Brain microvascular endothelial cell (primary cell): ENCODE data around the gene GTSF1L.

Experiments
- DNase-seq: peaks from one replicate; pipeline ENCODE4 v3.0.0-alpha.2; 2020
- H3K27ac ChIP-seq: fragments of 250-450 bp; sonication (Bioruptor Pico); 2 replicates; pipeline ENCODE4 v1.5.1; 2020; ENCODE audit warnings: mild to moderate bottlenecking, moderate library complexity
- H3K27me3 ChIP-seq: fragments of 250-450 bp; sonication (Bioruptor Pico); replicated peaks from 2 replicates; pipeline ENCODE4 v1.5.1; 2020; ENCODE audit warnings: mild to moderate bottlenecking
- H3K36me3 ChIP-seq: fragments of 250-450 bp; sonication (Bioruptor Pico); replicated peaks from 2 replicates; pipeline ENCODE4 v1.5.1; 2020; ENCODE audit warnings: mild to moderate bottlenecking
- H3K4me3 ChIP-seq: 2 replicates; pipeline ENCODE4 v1.5.1; 2011; ENCODE audit warnings: low read depth, mild to moderate bottlenecking, control low read depth, low read length, moderate library complexity
- in situ Hi-C: cut with HindIII; loops from 2 replicates; pipeline ENCODE4 v1.10.0; 2017; ENCODE audit warnings: low sequenced_read_pairs, low pct_ligation_motif_present
- TF ChIP-seq, protein P1 (sequence below): IDR thresholded peaks from 2 replicates; pipeline ENCODE4 v1.5.1; 2011; ENCODE audit warnings: low read depth, mild to moderate bottlenecking, moderate library complexity, low read length, control low read depth, inconsistent platforms; ENCODE audit errors: missing control alignments

The GTSF1L gene

DNA sequence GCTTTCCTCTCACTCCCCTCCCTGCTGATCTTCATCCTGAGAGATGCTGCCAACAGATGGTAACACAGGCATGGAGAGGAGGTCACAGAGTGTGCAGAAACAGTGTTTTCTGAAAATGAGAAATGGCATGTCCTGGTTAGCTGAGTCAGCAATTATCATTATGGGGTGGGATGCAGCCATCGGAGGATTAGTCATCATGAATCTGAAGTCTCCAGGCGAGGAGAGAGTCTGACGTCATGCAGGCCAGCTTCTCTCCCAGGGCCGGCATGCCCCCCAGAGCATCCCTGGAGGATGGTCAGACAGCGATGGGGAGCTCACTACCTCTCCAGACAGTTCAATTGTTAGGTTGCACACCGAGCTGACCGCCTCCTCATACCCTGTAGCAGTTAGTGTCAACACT, 4.7 kb upstream of the GTSF1L start:
- peak; percentile 42 for DNase-seq
- TF ChIP-seq, protein P1, sequence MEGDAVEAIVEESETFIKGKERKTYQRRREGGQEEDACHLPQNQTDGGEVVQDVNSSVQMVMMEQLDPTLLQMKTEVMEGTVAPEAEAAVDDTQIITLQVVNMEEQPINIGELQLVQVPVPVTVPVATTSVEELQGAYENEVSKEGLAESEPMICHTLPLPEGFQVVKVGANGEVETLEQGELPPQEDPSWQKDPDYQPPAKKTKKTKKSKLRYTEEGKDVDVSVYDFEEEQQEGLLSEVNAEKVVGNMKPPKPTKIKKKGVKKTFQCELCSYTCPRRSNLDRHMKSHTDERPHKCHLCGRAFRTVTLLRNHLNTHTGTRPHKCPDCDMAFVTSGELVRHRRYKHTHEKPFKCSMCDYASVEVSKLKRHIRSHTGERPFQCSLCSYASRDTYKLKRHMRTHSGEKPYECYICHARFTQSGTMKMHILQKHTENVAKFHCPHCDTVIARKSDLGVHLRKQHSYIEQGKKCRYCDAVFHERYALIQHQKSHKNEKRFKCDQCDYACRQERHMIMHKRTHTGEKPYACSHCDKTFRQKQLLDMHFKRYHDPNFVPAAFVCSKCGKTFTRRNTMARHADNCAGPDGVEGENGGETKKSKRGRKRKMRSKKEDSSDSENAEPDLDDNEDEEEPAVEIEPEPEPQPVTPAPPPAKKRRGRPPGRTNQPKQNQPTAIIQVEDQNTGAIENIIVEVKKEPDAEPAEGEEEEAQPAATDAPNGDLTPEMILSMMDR: no peak
- no peak overlapping the region for H3K27ac ChIP-seq
- no peaks in the 10 kb centered on the region for H3K36me3 ChIP-seq
- no peaks in the 10 kb centered on the region for H3K27me3 ChIP-seq
- in situ Hi-C loops: no loop called here
- H3K4me3 ChIP-seq: no peak overlapping the region

DNA sequence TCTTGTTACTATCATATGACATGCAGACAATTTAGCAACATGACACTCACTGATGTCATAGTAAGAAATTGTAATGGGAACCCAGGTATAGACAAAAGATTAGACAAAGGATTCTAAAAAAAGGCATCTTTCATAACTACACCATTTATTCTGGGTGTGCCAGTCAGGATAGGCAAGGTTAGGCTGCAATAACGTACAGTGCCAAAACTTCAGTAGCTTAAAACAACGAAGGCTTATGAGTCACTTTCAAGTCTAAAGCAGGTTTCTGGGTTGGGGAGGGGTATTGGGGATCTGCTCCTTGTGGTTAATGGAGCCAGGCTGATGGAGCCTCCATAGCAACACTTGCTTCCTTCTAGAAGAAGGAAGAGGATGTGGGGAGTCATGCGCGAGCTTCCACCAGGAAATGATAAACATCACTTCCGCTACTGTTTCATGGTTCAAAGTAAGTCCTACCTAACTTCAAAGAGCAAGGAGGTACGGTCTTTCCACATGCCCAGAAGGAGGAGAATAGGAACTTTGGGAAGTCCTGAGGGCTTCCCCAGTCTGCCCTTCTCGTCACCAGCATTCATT, 2.0 kb upstream of the GTSF1L start:
- in situ Hi-C loops: no loop called here
- no peak for DNase-seq

DNA sequence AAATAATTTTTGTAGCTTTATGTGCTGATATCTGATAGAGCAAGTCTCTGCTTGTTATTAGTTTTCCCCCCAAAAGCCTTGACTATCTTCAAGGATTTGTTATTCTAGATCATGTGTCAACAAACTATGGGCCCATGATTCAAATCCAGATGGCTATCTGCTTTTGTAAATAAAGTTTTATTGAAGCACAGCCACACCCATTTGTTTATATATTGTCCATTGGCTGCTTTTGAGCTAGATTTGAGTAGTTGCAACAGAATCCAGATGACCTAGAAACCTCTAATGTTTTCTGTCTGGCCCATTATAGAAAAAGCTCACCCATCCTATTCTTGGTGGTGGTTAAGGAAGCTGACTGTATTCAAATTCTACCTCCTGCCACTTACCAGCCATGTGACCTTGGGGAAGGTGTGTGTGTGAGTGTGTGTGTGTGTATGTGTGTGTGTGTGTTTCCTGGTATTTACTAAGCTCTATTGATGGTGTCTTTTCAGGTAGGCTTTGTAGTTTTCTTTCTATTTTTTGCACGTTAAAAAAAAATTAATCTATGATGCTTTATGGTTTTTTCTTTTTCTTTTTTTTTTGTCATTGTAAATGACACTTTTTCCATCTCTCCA, 1.3 kb upstream of the GTSF1L start:
- no peak overlapping the region for H3K27ac ChIP-seq
- no peaks in the 10 kb centered on the region for H3K27me3 ChIP-seq
- TF ChIP-seq, protein P1: no peak
- in situ Hi-C loops: no loop called here
- no peak for DNase-seq
- H3K4me3 ChIP-seq: no peak overlapping the region
- no peaks in the 10 kb centered on the region for H3K36me3 ChIP-seq

More for the DNA sequence above, 2.0 kb upstream of the GTSF1L start:
- H3K27me3 ChIP-seq: no peaks in the 10 kb centered on the region
- H3K4me3 ChIP-seq: no peak overlapping the region
- H3K36me3 ChIP-seq: no peaks in the 10 kb centered on the region
- TF ChIP-seq, protein P1: no peak
- no peak overlapping the region for H3K27ac ChIP-seq

DNA sequence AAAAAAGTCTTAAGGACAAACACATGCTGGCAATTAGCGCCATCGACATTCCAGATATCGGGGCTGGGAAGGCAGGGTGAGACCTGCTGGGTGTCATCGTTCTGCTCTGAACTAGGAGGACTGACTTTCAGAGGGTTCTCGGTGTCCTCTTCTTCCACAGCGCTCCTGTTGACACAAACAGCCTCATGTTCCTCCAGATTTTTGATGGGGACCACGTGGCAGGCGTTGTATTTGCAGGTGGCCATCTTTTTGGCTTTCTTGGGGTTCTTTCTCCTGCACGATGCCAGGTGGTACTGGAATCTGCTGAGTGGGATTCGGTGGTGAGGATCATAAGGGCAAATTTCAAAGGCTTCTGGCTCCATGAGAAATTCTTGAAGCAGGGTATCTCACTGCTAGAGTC, 469 bp downstream of the GTSF1L start:
- Histone ChIP-seq H3K4me3 (no peak overlapping the region), H3K27ac (no peak overlapping the region), H3K36me3 (no peaks in the 10 kb centered on the region), H3K27me3 (no peaks in the 10 kb centered on the region)
- in situ Hi-C loops: no loop called here
- TF ChIP-seq, protein P1: no peak
- DNase-seq: no peak

DNA sequence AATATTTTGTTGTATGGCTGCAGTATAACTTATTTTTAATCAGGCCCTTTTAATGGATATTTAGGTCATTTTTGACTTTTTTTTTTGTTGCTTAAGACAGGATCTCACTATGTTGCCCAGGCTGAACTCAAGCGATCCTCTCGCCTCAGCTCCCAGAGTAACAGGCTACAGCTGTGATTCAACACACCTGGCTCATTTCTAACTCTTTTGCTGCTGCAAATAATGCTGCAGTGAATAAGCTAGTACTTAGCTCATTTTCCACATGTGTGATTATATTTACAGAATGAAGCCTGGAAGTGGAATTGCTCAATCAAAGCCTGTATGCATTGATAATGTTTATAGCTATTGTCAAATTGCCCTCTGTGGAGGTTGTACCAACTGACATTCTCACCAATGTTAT, 1.1 kb downstream of the GTSF1L start:
- Histone ChIP-seq H3K4me3 (no peak overlapping the region), H3K36me3 (no peaks in the 10 kb centered on the region), H3K27ac (no peak overlapping the region), H3K27me3 (no peaks in the 10 kb centered on the region)
- TF ChIP-seq, protein P1: no peak
- in situ Hi-C loops: no loop called here
- no peak for DNase-seq

DNA sequence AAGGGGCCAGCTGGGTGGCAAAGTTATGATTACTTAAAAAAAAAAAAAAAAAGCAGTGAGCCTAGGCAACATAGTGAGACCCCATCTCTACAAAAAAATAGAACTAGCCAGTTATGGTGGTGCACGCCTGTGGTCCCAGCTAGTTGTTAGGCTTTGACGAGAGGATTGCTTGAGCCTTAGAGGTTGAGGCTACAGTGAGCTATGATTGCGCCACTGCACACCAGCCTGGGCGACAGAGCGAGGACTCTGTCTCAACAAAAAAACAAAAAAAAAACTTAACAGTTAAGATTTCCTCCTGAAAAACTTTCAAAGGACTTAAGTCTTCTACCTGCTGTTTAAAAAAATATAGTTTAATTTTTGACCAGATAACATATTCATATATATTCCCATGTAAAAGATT, 2.4 kb downstream of the GTSF1L start:
- TF ChIP-seq, protein P1: no peak
- in situ Hi-C loops: no loop called here

More for the DNA sequence above, 2.4 kb downstream of the GTSF1L start:
- Histone ChIP-seq H3K4me3 (no peak overlapping the region), H3K27ac (no peak overlapping the region), H3K36me3 (no peaks in the 10 kb centered on the region), H3K27me3 (no peaks in the 10 kb centered on the region)
- DNase-seq: no peak
